ENCODE measurements around the gene FRMD1. TPM values are rescaled to one million over a fixed set of nuclear protein-coding genes. Genes with fewer than 3 reads are reported as not detected.

The FRMD1 gene
- total and polyA plus RNA-seq, 2 donors (not counting 1 experiment from before 2014, with no cell fraction given), result not detected

DNA sequence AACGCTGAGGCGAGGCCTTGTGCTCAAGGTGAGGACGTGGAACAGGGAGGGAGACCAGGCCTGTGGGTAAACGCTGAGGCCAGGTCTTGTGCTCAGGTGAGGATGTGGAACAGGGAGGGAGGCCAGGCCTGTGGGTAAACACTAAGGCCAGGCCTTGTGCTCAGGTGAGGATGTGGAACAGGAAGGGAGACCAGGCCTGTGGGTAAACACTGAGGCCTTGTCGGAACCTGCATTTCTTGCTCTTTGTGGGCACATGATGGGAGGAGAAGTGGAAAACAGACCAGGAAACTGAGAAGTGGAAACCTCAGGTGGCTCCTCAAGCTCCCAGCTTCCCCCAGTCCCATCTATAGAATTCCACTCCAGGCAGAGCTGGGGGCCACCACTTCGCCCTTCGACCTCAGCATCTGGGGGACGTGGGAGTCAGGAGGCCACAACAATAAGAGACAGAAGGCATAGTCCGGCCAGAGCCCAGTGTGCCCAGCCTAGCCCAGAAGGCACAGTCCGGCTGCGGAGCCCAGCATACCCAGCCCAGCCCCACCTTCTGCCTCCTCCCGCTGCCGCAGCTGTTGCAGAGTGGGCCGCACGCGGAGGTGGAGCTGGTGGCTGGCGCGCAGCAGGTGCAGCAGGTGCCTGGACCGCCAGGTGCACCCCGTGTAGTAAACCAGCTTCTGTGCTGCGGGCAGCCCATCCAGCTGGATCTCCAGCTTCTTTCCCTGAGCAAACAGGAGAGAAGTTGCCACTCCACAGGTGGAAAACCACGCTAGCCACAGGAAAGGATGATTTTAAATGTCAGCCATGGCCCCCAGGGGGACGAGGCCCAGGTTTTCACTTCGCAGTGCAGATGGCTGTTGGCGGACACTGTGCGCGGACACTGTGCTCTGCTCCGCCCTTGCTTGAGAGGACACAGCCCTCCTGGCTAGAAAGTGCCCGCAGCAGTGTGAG, 17.5 kb downstream of the FRMD1 start:
- DNase-seq, result no peak

GRCh38 chr6:168060521-168060931, 18.5 kb downstream of the FRMD1 start:
- Histone ChIP-seq H3K27me3 (replicated peaks in 1 of 4; ENCODE audit: control extremely low read depth in 1 of 4, control insufficient read depth in 3 of 4, insufficient read depth in 4 of 4, low read length in 3 of 4) (no peaks in the 10 kb centered on the region), H3K36me3 (replicated peaks in 1 of 2; ENCODE audit: control extremely low read depth in 1 of 2, control insufficient read depth in 1 of 2, extremely low read depth in 1 of 2, insufficient read depth in 2 of 2, low read length in 1 of 2) (no peaks in the 10 kb centered on the region), H3K27ac (ENCODE audit: low read length in 2 of 2) (no peak overlapping the region), H3K4me1 (ENCODE audit: control insufficient read depth in 2 of 2, insufficient read depth in 2 of 2, low read length in 2 of 2) (no peaks in the 10 kb centered on the region), H3K9me3 (ENCODE audit: control extremely low read depth in 1 of 3, control insufficient read depth in 2 of 3, insufficient read depth in 1 of 3, low read length in 2 of 3) (peaks cover 0 to 5% (median 0%) of the 10 kb centered on the region in 3 donors), H3K4me3 (ENCODE audit: control extremely low read depth in 1 of 5, extremely low read depth in 1 of 5, insufficient read depth in 1 of 5, low read depth in 2 of 5, low read length in 4 of 5) (no peak overlapping the region), H4K20me1 (ENCODE audit: control insufficient read depth, insufficient read depth, low read length, poor library complexity, severe bottlenecking) (no peaks in the 10 kb centered on the region), H2AFZ (ENCODE audit: insufficient read depth, low read depth, low read length, poor library complexity, severe bottlenecking) (no peak overlapping the region), H3K79me2 (ENCODE audit: control insufficient read depth, insufficient read depth, low read length) (no peaks in the 10 kb centered on the region), H3K4me2 (replicated peaks; ENCODE audit: low read depth, low read length, poor library complexity, severe bottlenecking) (no peak overlapping the region), H3K9ac (ENCODE audit: low read length) (no peak overlapping the region)
- TF ChIP-seq, protein P1, sequence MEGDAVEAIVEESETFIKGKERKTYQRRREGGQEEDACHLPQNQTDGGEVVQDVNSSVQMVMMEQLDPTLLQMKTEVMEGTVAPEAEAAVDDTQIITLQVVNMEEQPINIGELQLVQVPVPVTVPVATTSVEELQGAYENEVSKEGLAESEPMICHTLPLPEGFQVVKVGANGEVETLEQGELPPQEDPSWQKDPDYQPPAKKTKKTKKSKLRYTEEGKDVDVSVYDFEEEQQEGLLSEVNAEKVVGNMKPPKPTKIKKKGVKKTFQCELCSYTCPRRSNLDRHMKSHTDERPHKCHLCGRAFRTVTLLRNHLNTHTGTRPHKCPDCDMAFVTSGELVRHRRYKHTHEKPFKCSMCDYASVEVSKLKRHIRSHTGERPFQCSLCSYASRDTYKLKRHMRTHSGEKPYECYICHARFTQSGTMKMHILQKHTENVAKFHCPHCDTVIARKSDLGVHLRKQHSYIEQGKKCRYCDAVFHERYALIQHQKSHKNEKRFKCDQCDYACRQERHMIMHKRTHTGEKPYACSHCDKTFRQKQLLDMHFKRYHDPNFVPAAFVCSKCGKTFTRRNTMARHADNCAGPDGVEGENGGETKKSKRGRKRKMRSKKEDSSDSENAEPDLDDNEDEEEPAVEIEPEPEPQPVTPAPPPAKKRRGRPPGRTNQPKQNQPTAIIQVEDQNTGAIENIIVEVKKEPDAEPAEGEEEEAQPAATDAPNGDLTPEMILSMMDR (IDR thresholded peaks at IDR 0.05), result no peak
- no peak for TF ChIP-seq EZH2 (IDR thresholded peaks at IDR 0.05; ENCODE audit: borderline replicate concordance, insufficient read depth, low read depth, low read length, poor library complexity, severe bottlenecking)
- ChIA-PET CTCF (no interaction called here), POLR2A (no interaction called here)
- intact Hi-C loops (cut with micrococcal nuclease), result no loop called here
- ATAC-seq (ENCODE audit: low read depth) (no peak), DNase-seq (no peak)
- H3K27ac Mint-ChIP-seq, result no peak overlapping the region
- H3K4me1 Mint-ChIP-seq, result no peaks in the 10 kb centered on the region
- WGBS (ENCODE audit: insufficient coverage), result 89% methylated on average over 12 of the region's 12 CpGs
- no peaks in the 10 kb centered on the region for H3K9me3 Mint-ChIP-seq (ENCODE audit: insufficient read depth)
- no peak overlapping the region for H3K4me3 Mint-ChIP-seq
- H3K27me3 Mint-ChIP-seq, result no peaks in the 10 kb centered on the region

More for the DNA sequence above, 17.5 kb downstream of the FRMD1 start:
- intact Hi-C loops (cut with micrococcal nuclease), result no loop called here
- no peaks in the 10 kb centered on the region for H3K36me3 ChIP-seq (replicated peaks in 1 of 2; ENCODE audit: control extremely low read depth in 1 of 2, control insufficient read depth in 1 of 2, extremely low read depth in 1 of 2, insufficient read depth in 2 of 2, low read length in 1 of 2)
- peaks cover 0 to 5% (median 0%) of the 10 kb centered on the region in 3 donors for H3K9me3 ChIP-seq (ENCODE audit: control extremely low read depth in 1 of 3, control insufficient read depth in 2 of 3, insufficient read depth in 1 of 3, low read length in 2 of 3)
- WGBS (ENCODE audit: insufficient coverage), result 88% methylated on average over 29 of the region's 29 CpGs
- no peaks in the 10 kb centered on the region for H3K4me1 ChIP-seq (ENCODE audit: control insufficient read depth in 2 of 2, insufficient read depth in 2 of 2, low read length in 2 of 2)
- Mint-ChIP-seq H3K4me3 (no peak overlapping the region), H3K4me1 (no peaks in the 10 kb centered on the region), H3K27ac (no peak overlapping the region), H3K27me3 (no peaks in the 10 kb centered on the region), H3K9me3 (ENCODE audit: insufficient read depth) (no peaks in the 10 kb centered on the region)
- no peaks in the 10 kb centered on the region for H3K27me3 ChIP-seq (replicated peaks in 1 of 4; ENCODE audit: control extremely low read depth in 1 of 4, control insufficient read depth in 3 of 4, insufficient read depth in 4 of 4, low read length in 3 of 4)
- TF ChIP-seq, protein P1 (IDR thresholded peaks at IDR 0.05), result no peak
- TF ChIP-seq EZH2 (IDR thresholded peaks at IDR 0.05; ENCODE audit: borderline replicate concordance, insufficient read depth, low read depth, low read length, poor library complexity, severe bottlenecking), result no peak
- POLR2A ChIA-PET, result no interaction called here
- no peak overlapping the region for H3K4me3 ChIP-seq (ENCODE audit: control extremely low read depth in 1 of 5, extremely low read depth in 1 of 5, insufficient read depth in 1 of 5, low read depth in 2 of 5, low read length in 4 of 5)
- H4K20me1 ChIP-seq (ENCODE audit: control insufficient read depth, insufficient read depth, low read length, poor library complexity, severe bottlenecking), result no peaks in the 10 kb centered on the region
- no peak for ATAC-seq (ENCODE audit: low read depth)
- no peak overlapping the region for H2AFZ ChIP-seq (ENCODE audit: insufficient read depth, low read depth, low read length, poor library complexity, severe bottlenecking)
- H3K27ac ChIP-seq (ENCODE audit: low read length in 2 of 2), result no peak overlapping the region
- no peaks in the 10 kb centered on the region for H3K79me2 ChIP-seq (ENCODE audit: control insufficient read depth, insufficient read depth, low read length)
- no peak overlapping the region for H3K4me2 ChIP-seq (replicated peaks; ENCODE audit: low read depth, low read length, poor library complexity, severe bottlenecking)
- H3K9ac ChIP-seq (ENCODE audit: low read length), result no peak overlapping the region
- CTCF ChIA-PET, result no interaction called here
